Effector memory CD8-positive, alpha-beta T cell (primary cell): ENCODE results near the gene APPBP2.
A peak's percentile ranks its signal among the peaks of the same experiment; 100 is the strongest.
"Not testable (repeated sequence)": the region's sequence is repeated elsewhere in the genome, so short reads cannot be mapped to it uniquely, and the experiment has no call there.

ENCODE experiments used
- ATAC-seq: fragments of 150-1000 bp; cut with Tn5 transposase; replicated peaks from 2 replicates; pipeline ENCODE4 v1.10.0; 2021; ENCODE audit warnings: mild to moderate bottlenecking, moderate library complexity
- DNase-seq, 3 experiments: peaks; one replicate each; pipeline ENCODE4 v3.0.0; 2021
- H3K27ac Mint-ChIP-seq, 2 donors: one replicate each; pipeline ENCODE4 v1.8.0; 2022; ENCODE audit warnings: mild to moderate bottlenecking in 2 of 2, mixed read lengths in 2 of 2, moderate library complexity in 2 of 2
- H3K27me3 Mint-ChIP-seq, 2 donors: one replicate each; pipeline ENCODE4 v1.8.0; 2022; ENCODE audit warnings: mixed read lengths in 2 of 2
- H3K36me3 Mint-ChIP-seq: one replicate; pipeline ENCODE4 v1.8.0; 2022; ENCODE audit warnings: mild to moderate bottlenecking, moderate library complexity, mixed read lengths; ENCODE audit not compliant: insufficient read depth
- H3K4me1 Mint-ChIP-seq, 2 donors: one replicate each; pipeline ENCODE4 v1.8.0; 2022; ENCODE audit warnings: low read depth in 2 of 2, mixed read lengths in 2 of 2
- H3K4me3 Mint-ChIP-seq, 2 donors: one replicate each; pipeline ENCODE4 v1.8.0; 2022; ENCODE audit warnings: mild to moderate bottlenecking in 2 of 2, mixed read lengths in 2 of 2, moderate library complexity in 2 of 2
- H3K9me3 Mint-ChIP-seq, 2 donors: one replicate each; pipeline ENCODE4 v1.8.0; 2022; ENCODE audit warnings: mixed read lengths in 2 of 2

The APPBP2 gene

DNA sequence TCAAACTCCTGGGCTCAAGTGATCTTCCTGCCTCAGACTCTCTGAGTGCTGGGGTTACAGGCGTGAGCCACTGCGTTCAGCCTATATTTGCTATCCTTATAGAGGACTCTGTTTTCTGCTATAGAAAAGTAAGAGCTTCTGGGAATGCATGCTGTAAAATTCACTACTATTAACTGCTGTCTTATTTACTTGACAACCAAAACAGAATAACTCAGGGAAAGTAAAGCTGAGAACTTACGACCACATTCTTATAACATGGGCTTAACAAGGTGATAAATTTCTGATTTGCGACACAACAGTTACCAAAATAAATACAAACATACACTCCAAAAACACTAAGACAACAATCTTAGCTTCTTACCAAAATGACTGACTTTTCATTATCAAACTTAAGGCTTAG is 23.9 kb downstream of the APPBP2 start:
- Mint-ChIP-seq H3K27me3 (no peaks in the 10 kb centered on the region), H3K4me3 (no peak overlapping the region), H3K9me3 (no peaks in the 10 kb centered on the region), H3K36me3 (peaks cover 39% of the 10 kb centered on the region), H3K4me1 (peaks cover 12 to 13% of the 10 kb centered on the region in 2 donors), H3K27ac (no peak overlapping the region)
- ATAC-seq (no peak), DNase-seq (no peak)

DNA sequence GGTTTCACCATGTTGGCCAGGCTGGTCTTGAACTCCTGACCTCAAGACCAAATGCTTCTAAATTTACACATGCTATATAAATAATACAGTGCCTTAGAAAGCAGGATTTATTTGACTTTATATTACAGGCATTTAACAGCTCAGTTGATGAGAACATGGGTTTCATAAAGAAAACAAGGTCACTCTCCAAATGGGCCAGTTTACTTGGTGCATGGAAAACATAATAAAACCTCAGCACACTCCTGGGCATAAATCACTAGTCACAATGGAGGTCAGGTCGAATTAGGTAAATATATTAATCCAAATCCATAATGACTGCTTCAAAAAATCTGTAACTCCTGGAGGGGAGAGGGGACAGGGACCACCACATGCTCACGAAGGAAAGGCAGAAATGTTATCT is 24.5 kb downstream of the APPBP2 start:
- no peak for ATAC-seq
- no peak overlapping the region for H3K27ac Mint-ChIP-seq

DNA sequence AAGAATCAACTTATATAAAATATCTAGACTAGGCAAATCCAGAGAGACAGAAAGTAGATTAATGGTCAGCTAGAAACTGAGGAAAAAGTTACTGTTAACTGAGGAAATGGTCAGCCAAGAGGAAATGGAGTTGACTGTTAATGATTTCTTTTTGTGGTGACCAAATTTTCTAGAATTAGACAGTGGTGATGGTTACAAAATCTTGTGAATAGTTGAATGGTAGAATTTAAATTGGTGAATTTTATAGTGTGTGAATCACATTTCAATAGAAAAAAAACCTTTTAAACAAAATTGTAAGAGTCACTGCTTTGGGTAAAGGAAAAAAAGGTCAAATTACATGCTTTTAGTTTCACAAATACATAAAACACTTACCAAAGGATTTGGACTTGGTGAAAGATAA is 30.0 kb downstream of the APPBP2 start:
- H3K4me3 Mint-ChIP-seq: no peak overlapping the region
- DNase-seq (no peak), ATAC-seq (no peak)
- peaks cover 55% of the 10 kb centered on the region for H3K36me3 Mint-ChIP-seq
- H3K27ac Mint-ChIP-seq: no peak overlapping the region
- peaks cover 0 to 4% of the 10 kb centered on the region in 2 donors for H3K4me1 Mint-ChIP-seq
- H3K27me3 Mint-ChIP-seq: no peaks in the 10 kb centered on the region
- no peaks in the 10 kb centered on the region for H3K9me3 Mint-ChIP-seq

More for the DNA sequence above, 24.5 kb downstream of the APPBP2 start:
- peaks cover 39% of the 10 kb centered on the region for H3K36me3 Mint-ChIP-seq
- peaks cover 12 to 13% of the 10 kb centered on the region in 2 donors for H3K4me1 Mint-ChIP-seq
- no peak for DNase-seq
- H3K9me3 Mint-ChIP-seq: no peaks in the 10 kb centered on the region
- no peak overlapping the region for H3K4me3 Mint-ChIP-seq
- no peaks in the 10 kb centered on the region for H3K27me3 Mint-ChIP-seq

DNA sequence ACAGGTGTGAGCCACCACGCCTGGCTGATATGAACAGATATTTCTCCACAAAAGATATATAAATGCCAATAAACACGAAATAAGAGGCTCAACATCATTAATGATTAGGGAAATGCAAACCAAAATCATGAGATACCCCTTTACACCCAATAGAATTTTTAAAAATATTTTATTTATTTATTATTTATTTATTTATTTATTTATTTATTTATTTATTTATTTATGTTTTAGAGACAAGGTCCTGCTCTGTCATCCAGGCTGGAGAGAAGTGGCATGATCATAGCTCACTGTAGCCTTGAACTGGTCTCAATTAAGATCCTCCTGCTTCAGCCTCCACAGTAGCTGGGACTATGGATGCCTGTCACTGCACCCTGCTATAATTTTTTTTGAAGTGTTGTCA is 30.8 kb downstream of the APPBP2 start:
- Mint-ChIP-seq H3K36me3 (peaks cover 59% of the 10 kb centered on the region), H3K4me3 (no peak overlapping the region), H3K27me3 (no peaks in the 10 kb centered on the region), H3K4me1 (peaks cover 0 to 9% of the 10 kb centered on the region in 2 donors), H3K9me3 (no peaks in the 10 kb centered on the region), H3K27ac (no peak overlapping the region)
- no peak for ATAC-seq
- no peak for DNase-seq

DNA sequence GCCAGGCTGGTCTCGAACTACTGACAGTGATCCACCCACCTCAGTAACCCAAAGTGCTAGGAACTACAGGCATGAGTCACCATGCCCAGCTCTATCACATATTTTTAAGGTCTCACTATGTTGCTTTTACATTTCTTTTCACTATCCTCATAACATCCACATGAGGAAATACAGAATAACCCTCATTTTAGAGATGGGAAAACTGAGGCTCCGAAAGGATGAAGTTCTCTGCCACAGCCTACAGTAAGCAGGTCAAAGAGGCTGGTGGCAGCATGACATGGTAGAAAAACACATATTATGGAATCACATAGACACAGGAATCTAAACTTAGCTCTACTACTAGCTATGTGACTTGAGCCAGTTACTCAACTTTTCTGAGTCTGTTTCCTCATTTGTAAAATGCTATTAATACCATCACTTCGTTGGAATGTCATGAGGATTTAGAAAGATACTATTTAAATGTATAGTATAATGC is 32.2 kb downstream of the APPBP2 start:
- Mint-ChIP-seq H3K36me3 (peaks cover 47% of the 10 kb centered on the region), H3K27me3 (no peaks in the 10 kb centered on the region), H3K4me3 (no peak overlapping the region), H3K9me3 (no peaks in the 10 kb centered on the region), H3K27ac (no peak overlapping the region), H3K4me1 (peaks cover 0 to 4% of the 10 kb centered on the region in 2 donors)
- no peak for ATAC-seq
- DNase-seq: no peak

DNA sequence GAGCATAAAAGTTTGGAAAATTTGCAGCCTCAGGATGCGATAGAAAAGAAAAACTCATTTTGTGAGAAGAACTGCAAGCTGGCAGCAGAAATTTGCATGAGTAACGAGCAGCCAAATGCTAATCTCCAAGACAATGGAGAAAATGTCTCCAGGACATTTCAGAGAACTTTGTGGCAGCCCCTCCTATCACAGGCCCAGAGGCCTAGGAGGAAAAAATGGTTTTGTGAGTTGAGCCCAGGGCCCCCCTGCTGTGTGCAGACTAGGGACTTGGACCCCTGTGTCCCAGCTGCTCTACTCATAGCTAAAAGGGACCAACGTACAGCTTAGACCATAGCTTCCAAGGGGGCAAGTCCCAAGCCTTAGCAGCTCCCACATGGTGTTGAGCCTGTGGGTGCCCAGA is 34.3 kb downstream of the APPBP2 start:
- Mint-ChIP-seq H3K27me3 (no peaks in the 10 kb centered on the region), H3K9me3 (no peaks in the 10 kb centered on the region), H3K36me3 (peaks cover 38% of the 10 kb centered on the region), H3K4me3 (no peak overlapping the region), H3K4me1 (peaks cover 0 to 4% of the 10 kb centered on the region in 2 donors), H3K27ac (no peak overlapping the region)
- ATAC-seq: no peak
- no peak for DNase-seq

DNA sequence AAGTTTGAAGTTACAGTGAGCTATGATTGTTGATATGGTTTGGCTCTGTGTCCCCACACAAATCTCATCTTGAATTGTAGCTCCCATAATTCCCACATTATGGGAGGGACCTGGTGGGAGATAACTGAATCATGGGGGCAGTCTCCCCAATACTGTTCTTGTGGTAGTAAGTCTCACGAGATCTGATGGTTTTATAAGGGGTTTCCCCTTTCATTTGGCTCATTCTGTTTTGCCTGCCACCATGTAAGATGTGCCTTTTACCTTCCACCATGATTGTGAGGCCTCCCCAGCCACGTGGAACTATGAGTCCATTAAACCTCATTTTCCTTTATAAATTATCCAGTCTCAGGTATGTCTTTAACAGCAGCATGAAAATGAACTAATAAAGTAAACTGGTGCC is 35.4 kb downstream of the APPBP2 start:
- peaks cover 38% of the 10 kb centered on the region for H3K36me3 Mint-ChIP-seq
- not testable (repeated sequence) for H3K27me3 Mint-ChIP-seq, H3K4me3 Mint-ChIP-seq, ATAC-seq, H3K4me1 Mint-ChIP-seq, DNase-seq, H3K9me3 Mint-ChIP-seq, H3K27ac Mint-ChIP-seq

DNA sequence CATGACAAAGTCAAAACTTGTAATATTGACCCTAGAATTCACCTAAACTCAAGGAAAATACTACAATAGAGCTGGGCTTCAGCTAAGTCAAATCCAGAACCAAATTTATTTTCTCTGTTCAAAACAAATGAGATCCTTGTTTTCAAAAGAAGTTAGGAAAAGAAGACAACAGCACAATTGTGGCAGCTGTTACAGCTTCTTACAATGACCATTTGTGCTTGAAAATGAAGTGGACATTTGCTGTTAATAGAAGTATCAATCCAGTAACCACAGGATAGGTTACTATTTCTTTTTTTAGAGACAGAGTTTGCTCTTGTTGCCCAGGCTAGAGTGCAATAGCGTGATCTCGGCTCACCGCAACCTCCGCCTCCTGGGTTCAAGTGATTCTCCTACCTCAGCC is 44.4 kb downstream of the APPBP2 start:
- ATAC-seq: no peak
- peaks cover 13% of the 10 kb centered on the region for H3K36me3 Mint-ChIP-seq
- DNase-seq: no peak
- H3K9me3 Mint-ChIP-seq: peaks cover 4 to 11% of the 10 kb centered on the region in 2 donors
- H3K4me1 Mint-ChIP-seq: peaks cover 0 to 7% of the 10 kb centered on the region in 2 donors
- H3K27me3 Mint-ChIP-seq: no peaks in the 10 kb centered on the region
- peak overlapping the region in 1 of 2 donors; percentile 45 for H3K27ac Mint-ChIP-seq
- no peak overlapping the region for H3K4me3 Mint-ChIP-seq

DNA sequence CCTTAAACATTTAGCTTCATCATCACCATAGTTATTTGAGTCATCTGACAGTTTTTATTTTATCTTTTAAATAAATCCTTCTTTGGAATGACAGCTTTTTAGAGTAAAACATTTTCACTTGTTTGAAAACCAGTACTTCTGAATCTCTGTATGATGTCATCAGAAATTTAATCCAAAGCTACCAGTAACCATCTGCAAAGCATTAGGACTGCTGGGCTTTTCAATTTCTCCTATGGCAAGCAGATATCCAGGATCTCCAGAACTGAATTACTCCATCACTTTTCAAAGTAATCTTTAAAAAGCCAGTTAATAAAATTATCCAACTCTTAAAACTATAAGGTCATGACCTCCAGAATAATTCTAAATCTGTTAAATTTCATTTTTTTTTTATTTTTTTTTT is 52.3 kb downstream of the APPBP2 start:
- H3K4me1 Mint-ChIP-seq: peaks cover 2 to 14% of the 10 kb centered on the region in 2 donors

DNA sequence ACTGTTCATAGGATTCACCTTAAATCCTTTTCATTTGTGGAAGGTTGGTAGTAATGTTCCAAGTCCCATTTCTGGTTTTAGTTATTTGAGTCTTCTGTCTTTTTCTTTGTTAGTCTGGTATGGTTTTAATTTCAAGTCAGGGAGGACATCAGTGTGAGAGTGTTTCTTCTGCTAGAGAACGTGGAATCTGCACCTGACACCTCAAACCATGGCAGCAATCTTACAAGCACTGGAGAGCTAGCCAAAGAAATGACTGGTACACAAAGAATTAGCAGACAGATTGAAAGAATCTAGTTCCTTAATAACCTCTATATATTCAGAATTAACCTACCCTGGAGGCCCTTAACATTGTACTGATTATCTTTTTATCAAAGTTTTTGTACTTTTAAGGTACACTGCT is 53.6 kb downstream of the APPBP2 start:
- Mint-ChIP-seq H3K4me1 (peaks cover 2 to 17% of the 10 kb centered on the region in 2 donors), H3K36me3 (peaks cover 25% of the 10 kb centered on the region), H3K27me3 (no peaks in the 10 kb centered on the region), H3K9me3 (no peaks in the 10 kb centered on the region), H3K27ac (peak overlapping the region in 1 of 2 donors; percentile 0), H3K4me3 (no peak overlapping the region)
- ATAC-seq (no peak), DNase-seq (no peak)

More for the DNA sequence above, 52.3 kb downstream of the APPBP2 start:
- Mint-ChIP-seq H3K36me3 (peaks cover 30% of the 10 kb centered on the region), H3K4me3 (no peak overlapping the region), H3K27me3 (no peaks in the 10 kb centered on the region), H3K27ac (peak overlapping the region in 1 of 2 donors; percentile 11), H3K9me3 (no peaks in the 10 kb centered on the region)
- no peak for ATAC-seq
- no peak for DNase-seq

DNA sequence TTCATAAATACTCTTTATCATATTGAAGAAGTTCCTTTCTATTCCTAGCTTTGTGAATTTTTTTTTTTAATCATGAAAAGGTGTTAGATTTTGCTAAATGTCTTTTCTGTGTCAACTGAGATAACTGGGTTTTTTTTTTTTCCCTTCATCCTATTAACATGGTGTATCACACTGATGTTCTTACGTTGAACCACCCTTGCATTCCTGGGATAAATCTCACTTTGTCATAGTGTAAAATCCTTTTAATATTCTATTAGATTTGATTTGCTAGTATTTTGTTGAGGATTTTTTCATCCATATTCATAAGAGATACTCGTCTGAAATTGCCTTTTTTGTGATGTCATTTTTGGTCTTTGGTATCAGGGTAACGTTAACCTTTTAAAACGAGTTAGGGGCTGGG is 54.6 kb downstream of the APPBP2 start:
- no peak for ATAC-seq
- H3K9me3 Mint-ChIP-seq: no peaks in the 10 kb centered on the region
- no peak for DNase-seq
- H3K4me1 Mint-ChIP-seq: peaks cover 2 to 17% of the 10 kb centered on the region in 2 donors
- H3K27ac Mint-ChIP-seq: peak overlapping the region; percentile 23 to 57
- H3K4me3 Mint-ChIP-seq: no peak overlapping the region
- peaks cover 25% of the 10 kb centered on the region for H3K36me3 Mint-ChIP-seq
- H3K27me3 Mint-ChIP-seq: no peaks in the 10 kb centered on the region

DNA sequence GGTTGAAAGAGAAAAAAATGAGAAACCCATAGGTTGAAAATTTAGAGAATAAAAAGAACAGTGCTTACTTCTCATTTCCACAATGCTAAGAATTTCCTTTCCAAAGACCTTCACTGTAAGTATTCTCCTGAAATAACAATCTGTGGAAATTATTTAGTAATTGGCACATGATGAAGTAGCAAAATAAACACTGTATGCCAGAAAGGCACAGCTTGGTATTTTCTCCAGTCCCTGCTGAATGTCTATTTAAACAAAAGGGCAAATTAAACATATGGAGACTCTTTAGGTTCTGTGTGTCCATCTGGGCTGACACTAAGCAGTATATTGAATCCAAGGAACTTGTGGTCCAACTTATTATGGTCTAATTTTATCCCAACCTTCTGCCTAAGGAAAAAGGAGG is 57.7 kb downstream of the APPBP2 start:
- no peak overlapping the region for H3K27ac Mint-ChIP-seq

DNA sequence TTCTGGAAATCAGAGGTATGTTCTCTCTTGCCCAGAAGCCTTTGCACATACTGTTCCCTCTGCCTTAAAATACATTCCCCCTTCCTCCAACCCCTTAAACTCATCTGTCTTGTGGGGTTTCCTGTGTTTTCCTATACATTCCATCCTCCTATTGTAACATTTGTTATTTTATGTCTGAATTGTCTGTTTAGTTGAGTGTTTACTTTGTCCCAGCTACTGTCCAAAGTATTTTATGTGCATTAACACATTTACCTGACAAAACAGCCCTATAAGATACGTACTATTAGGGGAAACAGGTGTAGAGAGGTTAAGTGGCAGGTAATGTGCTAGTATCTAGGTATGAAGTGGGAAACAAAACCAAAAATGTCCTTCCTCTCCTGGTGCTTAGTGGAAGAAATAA is 61.7 kb downstream of the APPBP2 start:
- Mint-ChIP-seq H3K27me3 (no peaks in the 10 kb centered on the region), H3K9me3 (no peaks in the 10 kb centered on the region), H3K36me3 (peaks cover 55% of the 10 kb centered on the region), H3K4me1 (peaks cover 0 to 3% of the 10 kb centered on the region in 2 donors), H3K27ac (no peak overlapping the region), H3K4me3 (no peak overlapping the region)
- no peak for DNase-seq
- ATAC-seq: no peak

More for the DNA sequence above, 57.7 kb downstream of the APPBP2 start:
- Mint-ChIP-seq H3K27me3 (no peaks in the 10 kb centered on the region), H3K4me3 (no peak overlapping the region), H3K9me3 (no peaks in the 10 kb centered on the region), H3K36me3 (peaks cover 44% of the 10 kb centered on the region), H3K4me1 (peaks cover 2 to 17% of the 10 kb centered on the region in 2 donors)
- ATAC-seq (no peak), DNase-seq (no peak)

DNA sequence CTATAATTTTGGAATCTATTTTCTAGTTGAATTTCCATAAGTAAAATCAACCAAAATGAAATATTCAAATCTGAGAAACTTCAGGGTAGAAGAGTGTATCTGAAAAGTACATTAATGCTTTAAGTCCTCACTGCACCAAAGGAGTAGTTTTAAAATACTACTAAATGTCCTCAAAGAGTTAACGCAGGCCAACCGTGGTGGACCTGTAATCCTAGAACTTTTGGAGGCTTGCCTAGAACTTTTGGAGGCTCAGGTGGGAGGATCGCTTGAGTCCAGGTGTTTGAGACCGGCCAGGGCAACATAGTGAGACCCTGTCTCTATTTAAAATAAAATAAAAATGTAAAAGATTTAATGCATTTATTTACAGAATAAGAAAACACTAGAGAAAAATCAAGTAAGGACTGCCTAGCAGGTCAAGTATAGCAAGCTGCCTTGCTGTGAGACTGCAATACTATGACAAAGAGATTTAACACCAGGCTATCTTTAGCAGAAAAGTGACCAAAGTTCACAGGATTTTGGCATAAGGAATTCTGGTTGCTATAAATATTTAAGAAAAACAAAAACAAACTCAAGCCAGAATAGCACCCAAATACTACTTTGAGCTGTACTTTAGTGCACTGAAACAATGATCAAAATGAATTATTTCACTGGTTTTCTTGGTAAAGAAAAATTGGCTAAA is 62.7 kb downstream of the APPBP2 start:
- Mint-ChIP-seq H3K27me3 (no peaks in the 10 kb centered on the region), H3K4me3 (no peak overlapping the region), H3K9me3 (no peaks in the 10 kb centered on the region), H3K4me1 (peaks cover 0 to 3% of the 10 kb centered on the region in 2 donors), H3K27ac (no peak overlapping the region), H3K36me3 (peaks cover 61% of the 10 kb centered on the region)
- DNase-seq: no peak
- no peak for ATAC-seq
